Ishikawa (cell line): ENCODE measurements around the gene NSMCE4A.

Source experiments
- CEBPB ChIP-seq: IDR thresholded peaks from 2 replicates; pipeline ENCODE4 v1.6.1; 2012
- FOXM1 ChIP-seq: IDR thresholded peaks from 2 replicates; pipeline ENCODE4 v1.6.1; 2012; ENCODE audit warnings: low read depth, borderline replicate concordance
- NFIC ChIP-seq: IDR thresholded peaks from 2 replicates; pipeline ENCODE4 v1.6.1; 2012
- RAD21 ChIP-seq: IDR thresholded peaks from 2 replicates; pipeline ENCODE4 v1.6.1; 2012; ENCODE audit warnings: low read depth
- TAF1 ChIP-seq: IDR thresholded peaks from 2 replicates; pipeline ENCODE4 v1.6.1; 2012; ENCODE audit warnings: low read depth, mild to moderate bottlenecking
- TCF12 ChIP-seq: IDR thresholded peaks from 2 replicates; pipeline ENCODE4 v1.6.1; 2012; ENCODE audit warnings: low read depth
- ZBTB7A ChIP-seq: IDR thresholded peaks from 2 replicates; pipeline ENCODE4 v1.6.1; 2012; ENCODE audit warnings: low read depth
- TF ChIP-seq, protein P1 (sequence below): IDR thresholded peaks from 2 replicates; pipeline ENCODE4 v1.6.1; 2012

DNA sequence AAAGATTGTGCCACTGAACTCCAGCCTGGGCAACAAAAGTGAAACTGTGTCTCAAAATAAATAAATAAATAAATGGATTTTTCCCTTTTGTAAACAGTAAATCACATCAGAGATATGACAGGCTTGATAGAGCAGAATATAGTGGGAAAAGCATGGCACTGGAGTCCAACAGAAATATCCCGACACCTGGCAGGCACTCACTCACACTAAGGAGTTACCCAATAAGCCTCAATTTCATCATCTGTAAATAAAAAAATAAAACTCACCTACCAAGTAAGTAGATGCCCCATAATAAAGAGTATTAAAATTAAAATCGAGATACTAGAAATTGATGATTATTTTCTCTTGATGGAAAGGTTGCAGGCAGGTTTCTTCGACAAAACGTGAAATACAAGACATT is 48.9 kb downstream of the NSMCE4A start:
- TF ChIP-seq TAF1 (no peak), ZBTB7A (no peak), NFIC (no peak), RAD21 (no peak), CEBPB (no peak), FOXM1 (no peak), TCF12 (no peak)
- TF ChIP-seq, protein P1, sequence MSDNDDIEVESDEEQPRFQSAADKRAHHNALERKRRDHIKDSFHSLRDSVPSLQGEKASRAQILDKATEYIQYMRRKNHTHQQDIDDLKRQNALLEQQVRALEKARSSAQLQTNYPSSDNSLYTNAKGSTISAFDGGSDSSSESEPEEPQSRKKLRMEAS, result no peak
